Sciatic nerve (tissue), 2 donors: ENCODE measurements around the gene IFNAR2. TPM values are rescaled to one million over a fixed set of nuclear protein-coding genes. Genes with fewer than 3 reads are reported as not detected.
"Not testable (repeated sequence)": the region's sequence is repeated elsewhere in the genome, so short reads cannot be mapped to it uniquely, and the experiment has no call there.

Experiments
- ATAC-seq: fragments of 200-7000 bp; cut with Tn5 transposase; one replicate; pipeline ENCODE4 v1.9.1; 2020; ENCODE audit warnings: mild to moderate bottlenecking, moderate library complexity
- DNase-seq: peaks from one replicate; pipeline ENCODE4 v3.0.0-alpha.2; 2020; ENCODE audit warnings: low spot score
- intact Hi-C: fragments of 100-400 bp; cut with DNase I; formaldehyde crosslinking; loops from one replicate; pipeline ENCODE4 v1.14.2; 2022
- total RNA-seq: library from RNA; stranded (reverse); fragmentation: NEBNext Ultra II Directional; extraction: Animal tissue kit (Norgen Biotek cat#: 25700); gene quantifications from one replicate; pipeline ENCODE4 v1.2.1, GENCODE V29; 2021
- donor health status: DM: no; HTN: no; CAD: no.
- donor health status: DM: no; HTN: no; CAD: no.

Gene IFNAR2
- total RNA-seq, 1 donor from 2014 or later: 43.3 TPM

DNA sequence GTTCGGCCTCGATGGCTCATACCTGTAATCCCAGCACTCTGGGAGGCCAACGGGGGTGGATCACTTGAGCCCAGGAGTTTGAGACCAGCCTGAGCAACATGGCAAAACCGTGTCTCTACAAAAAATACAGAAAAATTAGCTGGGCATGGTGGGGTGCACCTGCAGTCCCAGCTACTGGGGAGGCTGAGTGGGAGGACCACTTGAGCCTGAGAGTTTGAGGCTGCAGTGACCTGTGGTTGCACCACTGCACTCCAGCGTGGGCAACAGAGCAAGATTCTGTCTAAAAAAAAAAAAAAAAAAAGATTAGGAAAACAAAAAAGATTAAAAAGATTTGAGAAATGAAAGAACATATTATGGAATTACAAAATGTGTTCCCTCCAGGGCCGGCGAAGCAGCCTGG is 18.4 kb upstream of the IFNAR2 start:
- ATAC-seq (no peak), DNase-seq (no peak)
- intact Hi-C loops: no loop called here

DNA sequence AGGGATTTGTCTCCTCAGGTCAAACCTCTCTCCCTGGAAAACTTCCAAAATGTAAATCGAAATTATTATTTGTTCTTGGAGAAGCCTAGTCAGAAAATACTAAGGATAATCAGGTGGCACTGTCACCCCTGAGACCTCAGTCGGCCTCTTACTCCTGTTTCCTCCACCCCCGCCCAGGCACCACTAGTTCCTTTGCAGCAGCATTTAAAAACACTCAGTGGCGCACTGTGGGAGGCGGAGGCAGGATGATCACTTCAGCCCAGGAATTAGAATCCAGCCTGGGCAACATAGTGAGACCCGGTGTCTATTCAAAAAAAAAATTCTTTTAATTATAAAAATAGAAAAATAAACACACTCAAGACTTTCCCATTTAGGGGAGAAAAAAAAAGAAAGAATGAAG is 18.0 kb upstream of the IFNAR2 start:
- intact Hi-C loops: no loop called here
- DNase-seq: no peak
- ATAC-seq: no peak

DNA sequence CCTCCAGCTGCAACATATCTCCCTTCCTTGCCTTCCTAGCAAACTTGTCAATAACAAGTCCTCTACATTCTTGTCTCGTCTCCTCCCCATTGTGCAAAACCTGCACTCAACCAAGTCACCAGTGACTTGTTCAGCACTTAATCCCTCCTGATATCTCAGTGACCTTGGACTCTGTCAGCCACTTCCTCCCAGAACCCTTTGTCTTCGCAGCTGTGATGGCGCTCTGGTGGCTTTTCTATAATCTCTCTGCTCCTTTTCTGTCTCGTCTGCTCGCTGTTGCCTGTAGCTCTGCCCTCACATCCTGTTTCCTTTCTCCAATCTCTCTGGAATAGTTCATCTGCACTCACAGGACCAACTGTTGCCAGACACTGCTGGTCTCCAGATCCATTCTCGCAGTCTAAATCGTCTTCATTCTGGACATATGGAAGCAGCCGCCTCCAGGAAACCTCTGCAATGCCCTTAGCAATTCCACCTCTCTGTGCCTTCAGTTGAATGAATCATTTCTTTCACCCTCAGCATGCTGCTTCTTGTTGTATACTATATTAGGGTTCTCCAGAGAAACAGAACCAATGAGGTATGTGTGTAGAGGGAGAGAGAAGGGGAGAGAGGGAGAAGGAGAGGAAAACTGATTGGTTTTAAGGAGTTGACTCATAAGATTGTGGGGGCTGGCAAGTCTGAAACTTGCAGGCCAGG is 17.4 kb upstream of the IFNAR2 start:
- ATAC-seq: no peak
- intact Hi-C loops: no loop called here

DNA sequence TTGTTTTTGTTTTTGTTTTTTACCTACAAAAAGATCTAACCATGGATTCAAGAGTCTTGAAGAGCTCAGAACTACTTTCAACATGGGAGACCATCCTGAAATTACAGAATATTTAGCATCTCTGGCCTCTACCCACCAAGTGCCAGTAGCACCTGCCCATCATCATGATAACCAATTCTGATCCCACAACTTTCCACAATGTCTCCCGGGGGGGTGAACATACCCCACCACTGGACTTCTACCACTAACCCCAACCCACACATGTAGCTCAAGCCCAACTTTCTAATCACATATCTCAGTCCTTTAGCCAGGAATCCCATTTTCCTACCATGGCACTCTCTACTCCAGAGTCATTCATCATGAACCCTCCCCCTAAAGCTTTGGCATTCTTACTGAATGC is 15.7 kb upstream of the IFNAR2 start:
- no peak for ATAC-seq
- intact Hi-C loops: no loop called here
- DNase-seq: no peak

More for the DNA sequence above, 17.4 kb upstream of the IFNAR2 start:
- no peak for DNase-seq

- intact Hi-C loops: no loop called here
- DNase-seq (no peak), ATAC-seq (no peak)
Measured at GRCh38 chr21:33217138-33217520, 12.6 kb upstream of the IFNAR2 start.

GRCh38 chr21:33219300-33219699 is 10.4 kb upstream of the IFNAR2 start:
- ATAC-seq: no peak
- intact Hi-C loops: no loop called here
- no peak for DNase-seq

- intact Hi-C loops: no loop called here
- ATAC-seq (no peak), DNase-seq (no peak)
Measured at GRCh38 chr21:33219954-33220353, 9.8 kb upstream of the IFNAR2 start.

- DNase-seq, ATAC-seq, intact Hi-C loops: not testable (repeated sequence)
Measured at GRCh38 chr21:33225376-33225775, 4.4 kb upstream of the IFNAR2 start.

DNA sequence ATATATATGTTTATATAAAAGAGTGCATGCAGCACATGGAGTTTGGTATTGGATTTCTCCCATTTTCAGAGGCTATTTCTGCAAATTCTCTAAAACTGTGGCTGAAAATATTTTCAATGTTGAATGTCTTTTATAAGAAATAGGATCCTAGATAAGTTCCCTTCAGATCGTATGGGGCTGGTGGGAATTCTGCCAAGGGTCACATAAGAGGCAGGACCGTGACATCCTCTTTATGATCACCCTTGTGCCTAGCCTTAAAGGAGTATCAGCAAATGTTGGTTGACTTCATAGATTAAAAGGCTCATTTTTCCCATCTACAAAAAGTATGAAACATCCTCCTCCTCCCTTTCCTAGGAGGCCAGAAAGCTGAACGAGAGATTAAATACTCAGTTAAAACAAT is 1.3 kb upstream of the IFNAR2 start:
- intact Hi-C loops: no loop called here
- ATAC-seq (no peak), DNase-seq (no peak)

DNA sequence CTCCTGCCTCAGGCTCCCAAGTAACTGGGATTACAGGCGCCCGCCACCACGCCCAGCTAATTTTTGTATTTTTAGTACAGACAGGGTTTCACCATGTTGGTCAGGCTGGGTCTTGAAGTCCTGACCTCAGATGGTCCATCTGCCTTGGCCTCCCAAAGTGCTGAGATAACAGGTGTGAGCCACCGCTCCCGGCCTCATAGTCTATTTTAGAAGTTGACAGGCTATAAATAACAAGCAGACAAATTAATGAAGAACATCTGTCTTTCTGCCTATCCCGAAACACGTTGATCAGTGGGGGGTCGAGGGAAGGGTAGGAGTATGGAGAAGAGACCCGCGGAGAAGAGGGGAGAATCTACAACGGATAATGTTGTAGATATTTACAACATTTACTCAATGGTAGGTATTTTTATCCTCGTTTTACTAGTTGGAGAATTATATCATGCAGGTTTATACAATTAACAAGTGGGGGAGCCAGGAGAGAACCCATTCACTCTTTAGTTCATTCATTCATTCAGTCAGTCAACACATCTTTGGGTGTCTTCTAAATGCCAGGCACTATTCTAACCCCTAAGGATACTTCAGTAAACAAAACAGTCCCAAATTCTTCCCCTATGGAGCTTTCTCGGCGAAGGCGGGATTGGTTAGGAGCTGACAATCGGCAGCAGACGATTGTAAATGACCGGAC is 497 bp upstream of the IFNAR2 start:
- intact Hi-C loops: no loop called here
- ATAC-seq: peak; percentile 12
- no peak for DNase-seq

- ATAC-seq (peak; percentile 68), DNase-seq (peak; percentile 76)
- intact Hi-C loops: no loop called here
Measured at GRCh38 chr21:33230545-33231324, 997 bp downstream of the IFNAR2 start.

- ATAC-seq (no peak), DNase-seq (no peak)
- intact Hi-C loops: no loop called here
Measured at GRCh38 chr21:33231526-33231925, 1.8 kb downstream of the IFNAR2 start.

GRCh38 chr21:33232291-33233034 is 2.7 kb downstream of the IFNAR2 start:
- intact Hi-C loops: no loop called here
- ATAC-seq: no peak
- no peak for DNase-seq

GRCh38 chr21:33234635-33235520 is 5.1 kb downstream of the IFNAR2 start:
- no peak for DNase-seq
- no peak for ATAC-seq
- intact Hi-C loops: no loop called here

DNA sequence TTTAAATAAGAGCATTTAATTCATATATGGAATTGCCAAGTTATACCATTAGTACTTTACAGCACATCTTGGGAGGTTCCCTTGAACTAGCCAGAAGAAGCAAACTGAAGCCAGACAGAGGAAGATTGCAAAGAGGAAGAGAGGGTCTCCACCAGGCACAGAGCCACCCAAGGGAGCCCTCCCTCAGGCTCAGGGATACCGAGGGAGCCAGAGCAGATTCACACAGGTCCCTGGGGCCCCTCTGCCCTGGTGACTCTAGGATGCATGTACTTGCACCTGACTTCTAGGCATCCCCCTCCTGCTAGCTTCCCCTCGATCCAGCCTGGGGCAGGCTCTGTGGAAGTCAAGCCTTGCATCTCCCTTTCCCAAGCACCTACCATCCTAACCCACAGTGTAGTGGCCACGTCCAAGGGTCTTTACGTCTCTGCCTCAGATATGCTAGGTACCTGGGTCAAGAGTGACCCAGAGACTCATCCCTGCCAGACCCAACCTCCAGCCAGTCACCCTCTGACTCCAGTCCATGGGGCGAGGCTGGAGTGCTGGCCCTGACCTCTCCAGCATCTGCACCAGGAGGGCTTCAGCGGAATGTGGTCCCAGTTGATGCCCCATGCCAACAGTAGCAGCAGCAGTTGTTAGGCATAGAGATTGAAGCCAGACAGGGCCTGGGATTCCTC is 6.4 kb downstream of the IFNAR2 start:
- DNase-seq: no peak
- ATAC-seq: no peak
- intact Hi-C loops: no loop called here

- intact Hi-C loops: no loop called here
- ATAC-seq: no peak
- DNase-seq: no peak
Measured at GRCh38 chr21:33236766-33237165, 7.0 kb downstream of the IFNAR2 start.

- ATAC-seq (no peak), DNase-seq (no peak)
- intact Hi-C loops: no loop called here
Measured at GRCh38 chr21:33237486-33237885, 7.7 kb downstream of the IFNAR2 start.

DNA sequence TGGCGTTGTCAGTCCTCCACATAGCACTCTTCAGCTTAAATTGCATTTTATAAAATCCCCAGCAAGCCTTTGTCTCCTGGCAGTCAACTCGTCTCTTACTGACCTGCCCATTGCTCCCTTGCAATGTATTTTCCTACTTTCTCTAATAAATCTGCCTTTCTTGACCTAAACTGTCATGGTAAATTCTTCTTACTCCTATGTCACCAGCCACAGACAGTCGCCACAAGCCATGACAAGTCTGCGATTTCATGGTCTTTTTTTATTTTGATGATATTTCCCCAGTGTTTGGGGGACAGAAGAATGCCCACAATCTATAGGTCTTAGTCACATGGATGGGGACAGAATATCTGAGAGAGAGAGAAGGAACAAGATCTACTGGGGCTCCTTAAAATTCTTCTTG is 8.4 kb downstream of the IFNAR2 start:
- intact Hi-C loops: no loop called here
- DNase-seq (no peak), ATAC-seq (no peak)
